AG04449 (cell line): Measurements from ENCODE around the gene TIFAB.

ENCODE experiments used
- CTCF ChIA-PET: fragments of 350-600 bp; formaldehyde crosslinking; extraction: SDS; loops from one replicate; lab custom pipeline; 2021; ENCODE audit warnings: antibody characterized with exemption; lab: Yijun Ruan, JAX
- POLR2A ChIA-PET: fragments of 400-600, 350-600 bp; formaldehyde crosslinking; extraction: SDS; loops from one replicate; lab custom pipeline; 2020; ENCODE audit warnings: antibody characterized with exemption, inconsistent platforms; lab: Yijun Ruan, JAX
- DNase-seq: peaks from one replicate; pipeline ENCODE4 v3.0.0-alpha.2; 2010; ENCODE audit warnings: low read depth, low spot score
- H3K4me3 ChIP-seq: 2 replicates; pipeline ENCODE4 v1.5.1; 2011; ENCODE audit warnings: low read depth, mild to moderate bottlenecking, control low read depth, low read length
- CTCF ChIP-seq: IDR thresholded peaks from one replicate; pipeline ENCODE4 v1.5.1; 2011; ENCODE audit warnings: mild to moderate bottlenecking, moderate library complexity, low read length, control low read depth, inconsistent platforms; ENCODE audit not compliant: insufficient read depth; ENCODE audit errors: missing control alignments

Gene TIFAB

GRCh38 chr5:135435467-135436330, 16.5 kb downstream of the TIFAB start:
- ChIA-PET CTCF (interaction anchor here (0.8 to 10.7 kb wide), 5 partner anchors 10 to 125 kb away, joined by 3 to 134 read pairs (median 3); no protein-coding TSS in a partner anchor), POLR2A (no interaction called here)
- DNase-seq = no peak
- no peak for TF ChIP-seq CTCF
- no peak overlapping the region for H3K4me3 ChIP-seq

- ChIA-PET CTCF (interaction anchor here (1.2 to 10.7 kb wide), 5 partner anchors 9 to 35 kb away, joined by 3 to 134 read pairs (median 7); no protein-coding TSS in a partner anchor), POLR2A (interaction anchor here (0.6 kb wide), 1 partner anchor 512 kb away, joined by 3 read pairs; no protein-coding TSS in a partner anchor)
- TF ChIP-seq CTCF = no peak
- H3K4me3 ChIP-seq = no peak overlapping the region
- no peak for DNase-seq
These were observed 17.3 kb downstream of the TIFAB start for GRCh38 chr5:135434591-135435466.

GRCh38 chr5:135433681-135434426, 18.3 kb downstream of the TIFAB start:
- CTCF ChIA-PET = interaction anchor here (1.0 to 10.7 kb wide), 6 partner anchors 8 to 133 kb away, joined by 3 to 134 read pairs (median 5); no protein-coding TSS in a partner anchor
- no peak for TF ChIP-seq CTCF
- H3K4me3 ChIP-seq = no peak overlapping the region
- POLR2A ChIA-PET = interaction anchor here (0.6 to 0.9 kb wide), 2 partner anchors 10 to 511 kb away, joined by 3 to 4 read pairs; no protein-coding TSS in a partner anchor
- no peak for DNase-seq

- TF ChIP-seq CTCF = no peak
- ChIA-PET POLR2A (no interaction called here), CTCF (no interaction called here)
- DNase-seq = no peak
- H3K4me3 ChIP-seq = no peak overlapping the region
These were observed 20.0 kb downstream of the TIFAB start for GRCh38 chr5:135432113-135432512.

GRCh38 chr5:135430135-135430437, 22.1 kb downstream of the TIFAB start:
- ChIA-PET POLR2A (no interaction called here), CTCF (no interaction called here)
- DNase-seq = no peak
- TF ChIP-seq CTCF = no peak
- H3K4me3 ChIP-seq = no peak overlapping the region
